ENCODE results near the gene HPD.
"Not testable (repeated sequence)": the region's sequence is repeated elsewhere in the genome, so short reads cannot be mapped to it uniquely, and the experiment has no call there.

HPD gene

GRCh38 chr12:121858662-121859572, at the start of gene HPD:
HPD (minus strand) TSS chr12:121858859; CDS start chr12:121858823, 36 bp downstream.
- no peak for DNase-seq (ENCODE audit: low read depth in 3 of 3)

- DNase-seq (ENCODE audit: low read depth in 3 of 3) = no peak
Measured at GRCh38 chr12:121905746-121906145, 47.1 kb upstream of the HPD start.

GRCh38 chr12:121903202-121903601, 44.5 kb upstream of the HPD start:
- DNase-seq (ENCODE audit: low read depth in 3 of 3) = no peak

- DNase-seq (ENCODE audit: low read depth in 3 of 3) = no peak
Measured at GRCh38 chr12:121899590-121899989, 40.9 kb upstream of the HPD start.

- no peak for DNase-seq (ENCODE audit: low read depth in 3 of 3)
Measured at GRCh38 chr12:121898287-121898686, 39.6 kb upstream of the HPD start.

GRCh38 chr12:121894633-121895032, 36.0 kb upstream of the HPD start:
- DNase-seq (ENCODE audit: low read depth in 3 of 3) = no peak

- DNase-seq (ENCODE audit: low read depth in 3 of 3) = no peak
Measured at GRCh38 chr12:121893961-121894460, 35.4 kb upstream of the HPD start.

GRCh38 chr12:121892673-121893561, 34.3 kb upstream of the HPD start:
- no peak for DNase-seq (ENCODE audit: low read depth in 3 of 3)

- not testable (repeated sequence) for DNase-seq (ENCODE audit: low read depth in 3 of 3)
Measured at GRCh38 chr12:121889661-121890060, 31.0 kb upstream of the HPD start.

- no peak for DNase-seq (ENCODE audit: low read depth in 3 of 3)
Measured at GRCh38 chr12:121889274-121889624, 30.6 kb upstream of the HPD start.

GRCh38 chr12:121888478-121889273, 30.0 kb upstream of the HPD start, which contains the start of gene PSMD9:
PSMD9 (plus strand) TSS chr12:121888790; CDS start chr12:121888857, 67 bp downstream.
- DNase-seq (ENCODE audit: low read depth in 3 of 3) = peak; percentile 98 to 99 (median 99)

- DNase-seq (ENCODE audit: low read depth in 3 of 3) = no peak
Measured at GRCh38 chr12:121888083-121888477, 29.4 kb upstream of the HPD start.

- DNase-seq (ENCODE audit: low read depth in 3 of 3) = not testable (repeated sequence)
Measured at GRCh38 chr12:121885129-121885528, 26.5 kb upstream of the HPD start.

GRCh38 chr12:121883315-121883660, 24.6 kb upstream of the HPD start:
- no peak for DNase-seq (ENCODE audit: low read depth in 3 of 3)

GRCh38 chr12:121876080-121876447, 17.4 kb upstream of the HPD start:
- DNase-seq (ENCODE audit: low read depth in 3 of 3) = not testable (repeated sequence)

GRCh38 chr12:121875582-121875981, 16.9 kb upstream of the HPD start:
- DNase-seq (ENCODE audit: low read depth in 3 of 3) = no peak

GRCh38 chr12:121874071-121874470, 15.4 kb upstream of the HPD start:
- no peak for DNase-seq (ENCODE audit: low read depth in 3 of 3)

GRCh38 chr12:121873216-121873569, 14.5 kb upstream of the HPD start:
- no peak for DNase-seq (ENCODE audit: low read depth in 3 of 3)

- DNase-seq (ENCODE audit: low read depth in 3 of 3) = peak in 1 of 3 experiments; percentile 13
Measured at GRCh38 chr12:121872546-121873215, 14.0 kb upstream of the HPD start.

GRCh38 chr12:121871467-121871866, 12.8 kb upstream of the HPD start:
- DNase-seq (ENCODE audit: low read depth in 3 of 3) = no peak

GRCh38 chr12:121869229-121869628, 10.6 kb upstream of the HPD start:
- DNase-seq (ENCODE audit: low read depth in 3 of 3) = not testable (repeated sequence)
